Kidney epithelial cell (primary cell): Measurements from ENCODE around the gene ADPRH. TPM values are rescaled to one million over a fixed set of nuclear protein-coding genes. Genes with fewer than 3 reads are reported as not detected.

Experiments
- DNase-seq: peaks from one replicate; pipeline ENCODE4 v3.0.0-alpha.2; 2010; ENCODE audit warnings: low read depth
- H3K27me3 ChIP-seq: 2 replicates; pipeline ENCODE4 v1.6.0; 2011; ENCODE audit warnings: low read length; ENCODE audit not compliant: control insufficient read depth, insufficient read depth
- H3K36me3 ChIP-seq: 2 replicates; pipeline ENCODE4 v1.5.1; 2011; ENCODE audit warnings: low read length; ENCODE audit not compliant: control insufficient read depth, insufficient read depth
- H3K4me3 ChIP-seq: 2 replicates; pipeline ENCODE4 v1.5.1; 2011; ENCODE audit warnings: low read depth, mild to moderate bottlenecking, control low read depth, low read length
- total RNA-seq: library from RNA; depleted of rRNA; stranded (reverse); fragments of >200 nt; gene quantifications from 2 replicates; pipeline ENCODE4 v1.2.3, GENCODE V29; 2015
- TF ChIP-seq, protein P1 (sequence below): IDR thresholded peaks from 2 replicates; pipeline ENCODE4 v1.5.1; 2011; ENCODE audit warnings: mild to moderate bottlenecking, moderate library complexity, low read length, control low read depth, inconsistent platforms; ENCODE audit not compliant: insufficient read depth, poor library complexity, severe bottlenecking

The ADPRH gene
- total RNA-seq, 1 donor from 2014 or later: 7.3 TPM

DNA sequence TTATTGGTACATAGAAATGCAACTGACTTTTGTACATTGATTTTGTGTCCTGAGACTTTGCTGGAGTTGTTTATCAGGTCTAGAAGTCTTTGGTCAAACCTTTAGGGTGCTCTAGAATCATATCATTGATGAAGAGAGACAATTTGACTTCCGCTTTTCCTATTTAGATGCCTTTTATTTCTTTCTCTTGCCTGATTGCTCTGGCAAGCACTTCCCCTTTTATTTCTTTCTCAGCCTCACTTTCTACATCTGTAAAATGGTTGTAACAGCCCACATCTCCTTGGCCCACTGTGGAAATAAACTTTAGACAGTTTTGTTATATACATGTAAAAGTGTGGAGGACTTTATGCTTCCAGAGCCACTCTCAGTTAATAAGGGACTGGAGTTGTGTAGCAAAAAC, 32.4 kb downstream of the ADPRH start:
- Histone ChIP-seq H3K27me3 (no peaks in the 10 kb centered on the region), H3K4me3 (no peak overlapping the region), H3K36me3 (no peaks in the 10 kb centered on the region)
- DNase-seq: no peak
- TF ChIP-seq, protein P1, sequence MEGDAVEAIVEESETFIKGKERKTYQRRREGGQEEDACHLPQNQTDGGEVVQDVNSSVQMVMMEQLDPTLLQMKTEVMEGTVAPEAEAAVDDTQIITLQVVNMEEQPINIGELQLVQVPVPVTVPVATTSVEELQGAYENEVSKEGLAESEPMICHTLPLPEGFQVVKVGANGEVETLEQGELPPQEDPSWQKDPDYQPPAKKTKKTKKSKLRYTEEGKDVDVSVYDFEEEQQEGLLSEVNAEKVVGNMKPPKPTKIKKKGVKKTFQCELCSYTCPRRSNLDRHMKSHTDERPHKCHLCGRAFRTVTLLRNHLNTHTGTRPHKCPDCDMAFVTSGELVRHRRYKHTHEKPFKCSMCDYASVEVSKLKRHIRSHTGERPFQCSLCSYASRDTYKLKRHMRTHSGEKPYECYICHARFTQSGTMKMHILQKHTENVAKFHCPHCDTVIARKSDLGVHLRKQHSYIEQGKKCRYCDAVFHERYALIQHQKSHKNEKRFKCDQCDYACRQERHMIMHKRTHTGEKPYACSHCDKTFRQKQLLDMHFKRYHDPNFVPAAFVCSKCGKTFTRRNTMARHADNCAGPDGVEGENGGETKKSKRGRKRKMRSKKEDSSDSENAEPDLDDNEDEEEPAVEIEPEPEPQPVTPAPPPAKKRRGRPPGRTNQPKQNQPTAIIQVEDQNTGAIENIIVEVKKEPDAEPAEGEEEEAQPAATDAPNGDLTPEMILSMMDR: no peak

DNA sequence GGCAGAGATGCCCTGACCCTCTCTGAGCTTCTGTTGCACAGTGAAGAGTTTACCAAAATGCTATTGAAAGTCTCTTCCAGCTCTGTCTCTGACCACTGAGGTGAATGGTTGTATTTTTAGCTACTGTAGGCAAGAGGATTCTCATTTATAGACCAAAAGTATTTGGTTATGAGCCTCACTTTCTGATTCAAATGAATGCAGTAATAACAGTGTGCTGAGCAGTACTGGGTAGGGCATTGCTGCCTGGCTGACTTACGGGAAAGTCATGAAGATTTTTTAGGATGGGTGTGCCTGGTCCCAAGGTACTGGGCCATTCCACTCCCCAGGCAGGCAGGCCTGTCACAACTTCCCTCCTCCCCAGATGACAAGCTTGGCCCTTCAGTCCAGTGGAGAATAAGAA, 33.9 kb downstream of the ADPRH start:
- Histone ChIP-seq H3K27me3 (no peaks in the 10 kb centered on the region), H3K36me3 (no peaks in the 10 kb centered on the region), H3K4me3 (no peak overlapping the region)
- TF ChIP-seq, protein P1: no peak
- DNase-seq: no peak

DNA sequence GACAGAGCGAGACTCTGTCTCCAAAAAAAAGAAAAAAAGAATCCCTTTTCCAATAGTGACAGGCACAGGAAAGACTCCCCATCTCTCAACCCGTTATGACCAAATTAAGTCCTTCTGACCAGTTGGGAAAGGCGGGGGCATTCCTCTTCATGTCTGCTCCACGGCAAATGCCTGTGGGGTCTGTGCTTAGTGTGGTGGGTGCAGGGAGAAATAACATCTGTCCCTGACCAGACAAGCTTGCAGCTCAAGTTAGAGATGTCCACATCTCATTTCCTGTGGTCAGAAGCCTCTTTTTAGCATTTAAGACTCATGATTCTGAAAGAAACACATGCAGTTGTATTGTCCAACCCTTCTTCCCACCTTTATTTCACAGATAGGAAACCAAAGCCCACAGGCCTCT, 34.6 kb downstream of the ADPRH start:
- no peak overlapping the region for H3K4me3 ChIP-seq
- TF ChIP-seq, protein P1: no peak
- H3K27me3 ChIP-seq: no peaks in the 10 kb centered on the region
- H3K36me3 ChIP-seq: no peaks in the 10 kb centered on the region
- DNase-seq: no peak

DNA sequence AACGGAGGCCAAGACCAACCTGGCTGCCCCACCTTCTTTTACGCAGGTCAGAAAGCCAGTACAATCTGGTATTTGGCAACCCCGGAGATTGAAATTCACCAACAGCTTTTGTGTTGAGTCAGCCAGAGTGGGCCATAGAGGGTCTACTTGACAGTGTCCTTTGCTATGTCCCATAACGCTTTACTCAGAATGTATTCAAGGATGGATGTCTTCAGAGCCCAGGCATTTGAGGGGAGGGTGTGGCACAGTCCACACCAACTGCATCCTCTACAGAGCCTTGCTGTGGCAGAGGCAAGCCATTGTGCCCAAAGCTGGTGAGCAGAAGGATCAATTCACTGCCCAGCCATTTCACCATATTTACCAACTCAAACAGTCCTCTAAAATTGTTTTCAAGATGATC, 36.8 kb downstream of the ADPRH start:
- no peaks in the 10 kb centered on the region for H3K36me3 ChIP-seq
- no peak for DNase-seq
- H3K27me3 ChIP-seq: no peaks in the 10 kb centered on the region
- H3K4me3 ChIP-seq: no peak overlapping the region
- TF ChIP-seq, protein P1: no peak

DNA sequence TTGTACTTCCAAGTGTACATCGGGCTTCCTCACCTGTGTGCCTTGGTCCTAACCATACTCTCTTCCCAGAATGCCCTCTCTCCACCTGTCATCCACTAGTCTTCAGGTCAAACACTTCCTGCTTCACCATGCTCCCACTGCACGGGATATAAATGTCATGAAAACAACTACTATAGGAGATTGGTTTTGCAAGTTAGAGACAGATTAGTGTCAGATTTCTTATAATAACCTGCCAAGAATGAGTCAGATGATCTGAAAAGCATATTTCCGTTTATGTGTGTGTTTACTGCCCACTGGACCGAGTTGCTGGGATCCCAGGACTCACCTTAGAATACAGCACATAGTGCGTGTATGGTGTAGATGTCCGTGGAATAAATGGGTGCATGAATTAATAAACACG, 39.8 kb downstream of the ADPRH start:
- no peak for DNase-seq
- TF ChIP-seq, protein P1: no peak
- no peaks in the 10 kb centered on the region for H3K36me3 ChIP-seq
- H3K4me3 ChIP-seq: no peak overlapping the region
- H3K27me3 ChIP-seq: no peaks in the 10 kb centered on the region

DNA sequence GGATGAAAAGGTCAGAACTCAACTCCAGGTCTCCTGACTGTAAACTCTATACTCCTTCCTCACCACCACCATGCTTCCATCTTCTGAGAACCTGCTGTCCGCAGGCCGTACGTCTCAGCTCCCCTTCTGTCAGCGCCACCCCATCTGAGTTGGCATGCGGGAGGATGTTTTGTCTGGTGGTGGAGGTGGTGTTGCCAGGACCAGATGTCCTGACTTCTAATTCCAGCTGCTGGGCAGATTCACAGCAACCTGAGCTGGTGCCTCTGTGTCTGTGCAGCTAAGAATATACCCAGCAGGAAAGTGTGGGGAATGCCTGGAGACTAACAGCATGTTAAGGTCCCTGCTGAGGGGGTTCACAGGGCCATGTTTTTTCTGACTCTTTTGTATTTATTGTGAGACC, 41.6 kb downstream of the ADPRH start:
- no peaks in the 10 kb centered on the region for H3K36me3 ChIP-seq
- TF ChIP-seq, protein P1: no peak
- no peak overlapping the region for H3K4me3 ChIP-seq
- no peaks in the 10 kb centered on the region for H3K27me3 ChIP-seq
- no peak for DNase-seq
